GM12878 (cell line): ENCODE data around the gene RAB40B. TPM values are rescaled to one million over a fixed set of nuclear protein-coding genes. Genes with fewer than 3 reads are reported as not detected.

Experiments
- ATAC-seq: fragments of 200-7000 bp; cut with Tn5 transposase; 3 replicates; pipeline ENCODE4 v1.9.1; 2020; ENCODE audit warnings: mild to moderate bottlenecking, moderate library complexity
- BruUV-seq: library from RNA; stranded (reverse); fragments of 400-500 nt; replicated peaks from 2 replicates; lab custom pipeline; 2021; lab: Mats Ljungman, UMichigan
- CTCF ChIA-PET: fragments of 300-600 bp; sonication (Branson Sonifier 250); formaldehyde crosslinking; extraction: SDS; loops from one replicate; lab custom pipeline; 2021; ENCODE audit warnings: inconsistent platforms; lab: Yijun Ruan, JAX
- POLR2A ChIA-PET: fragments of 350-600 bp; formaldehyde crosslinking; extraction: SDS; loops from one replicate; lab custom pipeline; 2021; ENCODE audit warnings: inconsistent platforms; lab: Charles Lee
- RAD21 ChIA-PET: fragments of 300-600 bp; sonication (Branson Sonifier 250); formaldehyde crosslinking; loops from one replicate; lab custom pipeline; 2023; ENCODE audit warnings: antibody characterized with exemption; ENCODE audit not compliant: unreplicated experiment; lab: Charles Lee
- SMC1A ChIA-PET: fragments of 300-600 bp; sonication (Branson Sonifier 250); formaldehyde crosslinking; loops from one replicate; lab custom pipeline; 2023; ENCODE audit not compliant: unreplicated experiment, uncharacterized antibody; lab: Charles Lee
- DNase-seq: peaks from one replicate; pipeline ENCODE4 v3.0.0-alpha.2; 2011; ENCODE audit warnings: low read depth, low spot score
- FAIRE-seq: peaks from 3 replicates; lab custom pipeline; 2011; peaks lifted over from hg19 to GRCh38; lab: Jason Lieb, UNC
- H2AFZ ChIP-seq: 2 replicates; pipeline ENCODE4 v1.6.0; 2011; ENCODE audit warnings: low read depth, low read length, control low read depth; ENCODE audit not compliant: control insufficient read depth
- H3K27ac ChIP-seq: 2 replicates; pipeline ENCODE4 v1.5.1; 2011; ENCODE audit warnings: control low read depth; ENCODE audit not compliant: control insufficient read depth, insufficient read depth
- H3K27me3 ChIP-seq, 2 experiments: replicated peaks in 1 of 2; 2 replicates each; pipeline versions ENCODE4 v1.6.0 to v1.6.1; 2011; ENCODE audit warnings: low read length in 1 of 2; ENCODE audit not compliant: control insufficient read depth in 2 of 2, insufficient read depth in 2 of 2
- H3K36me3 ChIP-seq, 2 experiments: 2 replicates each; pipeline ENCODE4 v1.5.1; 2011; ENCODE audit warnings: low read length in 1 of 2; ENCODE audit not compliant: control insufficient read depth in 2 of 2, insufficient read depth in 2 of 2
- H3K4me1 ChIP-seq: 2 replicates; pipeline ENCODE4 v1.6.1; 2011; ENCODE audit warnings: mild to moderate bottlenecking, low read length, moderate library complexity, mixed read lengths; ENCODE audit not compliant: control insufficient read depth, insufficient read depth
- H3K4me2 ChIP-seq: 2 replicates; pipeline ENCODE4 v1.6.0; 2011; ENCODE audit warnings: control low read depth; ENCODE audit not compliant: control insufficient read depth, insufficient read depth
- H3K4me3 ChIP-seq: fragments of 200-600 bp; sonication (generic); 2 replicates; pipeline ENCODE4 v1.5.1; 2016
- H3K79me2 ChIP-seq: 2 replicates; pipeline ENCODE4 v1.6.0; 2011; ENCODE audit warnings: low read length; ENCODE audit not compliant: control insufficient read depth, insufficient read depth
- H3K9ac ChIP-seq: 2 replicates; pipeline ENCODE4 v1.8.0; 2011; ENCODE audit warnings: low read length, control low read depth, mixed read lengths; ENCODE audit not compliant: control insufficient read depth, insufficient read depth
- H3K9me3 ChIP-seq: replicated peaks from 3 replicates; pipeline ENCODE4 v1.5.1; 2011; ENCODE audit warnings: mild to moderate bottlenecking, low read length; ENCODE audit not compliant: control insufficient read depth, insufficient read depth
- H4K20me1 ChIP-seq: 2 replicates; pipeline ENCODE4 v1.6.0; 2011; ENCODE audit not compliant: control insufficient read depth, insufficient read depth
- BACH1 ChIP-seq: fragments of 450-650 bp; IDR thresholded peaks from 2 replicates; pipeline ENCODE4 v1.6.1; 2017; ENCODE audit warnings: mild to moderate bottlenecking, borderline replicate concordance
- BHLHE40 ChIP-seq, 2 experiments: fragments of 450-650 bp in 1 of 2; IDR thresholded peaks; 2 replicates each; pipeline ENCODE4 v1.6.1; 2011 to 2017; ENCODE audit warnings: low read depth in 2 of 2, borderline replicate concordance in 1 of 2, improper control_type of control experiment in 1 of 2, low read length in 1 of 2, mild to moderate bottlenecking in 1 of 2
- GATAD2B ChIP-seq: fragments of 450-650 bp; conservative IDR thresholded peaks from 2 replicates; pipeline ENCODE4 v1.6.1; 2017; ENCODE audit warnings: low read depth, mild to moderate bottlenecking, moderate library complexity
- YY1 ChIP-seq: IDR thresholded peaks from 2 replicates; pipeline ENCODE4 v1.6.1; 2011; ENCODE audit warnings: low read depth, mild to moderate bottlenecking, low read length
- WGBS: methylation state at CpG from one replicate; pipeline ENCODE4 v1.1.6; 2016; ENCODE audit warnings: low lambda C conversion rate; ENCODE audit not compliant: insufficient replicate concordance, insufficient coverage; ENCODE audit errors: missing lambda C conversion rate; 5-methylcytosine and 5-hydroxymethylcytosine counted together
- in situ Hi-C: fragments of 300-500 bp; cut with MboI; formaldehyde crosslinking; loops from 9 replicates; pipeline ENCODE4 v1.14.3; 2018; ENCODE audit warnings: mixed read lengths
- intact Hi-C: fragments of 100-400 bp; cut with micrococcal nuclease; formaldehyde crosslinking; loops from one replicate; pipeline ENCODE4 v1.14.2; 2022; ENCODE audit not compliant: unreplicated experiment
- polyA plus RNA-seq, 11 experiments: library from polyadenylated mRNA; depleted of rRNA in 4 of 11; unstranded in 6 of 11; stranded (reverse) in 5 of 11; fragments of >200 nt; fragmentation: Nextera tagmentation in 4 of 11; fragmentation: Illumina TruSeq in 1 of 11; extraction: Ambion mirVana in 4 of 11; extraction: Trizol in 1 of 11; gene quantifications; 1 replicate in 1 of 11; 2 replicates in 10 of 11; pipeline versions ENCODE4 v1.2.1 to v1.2.3, GENCODE V29; 2011 to 2016; ENCODE audit warnings: inconsistent platforms in 2 of 11, missing spikeins in 2 of 11, low read depth in 1 of 11
- total RNA-seq, 4 experiments: library from RNA; depleted of rRNA in 3 of 4; stranded (reverse); fragments of >200 nt in 3 of 4; fragmentation: Illumina TruSeq in 1 of 4; extraction: Trizol in 1 of 4; gene quantifications; 2 replicates each; pipeline versions ENCODE4 v1.2.1 to v1.2.3, GENCODE V29; 2013 to 2021
- TF ChIP-seq, protein P1 (sequence below): IDR thresholded peaks from 2 replicates; pipeline ENCODE4 v1.6.1; 2011; ENCODE audit warnings: low read depth, low read length, improper control_type of control experiment, borderline replicate concordance
- TF ChIP-seq, protein P2 (sequence below): IDR thresholded peaks from 2 replicates; pipeline ENCODE4 v1.6.1; 2012; ENCODE audit warnings: improper control_type of control experiment, low read depth, low read length; ENCODE audit not compliant: insufficient replicate concordance

RAB40B gene
- total and polyA plus RNA-seq, 10 of the 15 experiments (the other 5 are each of a cell fraction or from before 2014, with no cell fraction given) = 0.06 to 2.8 (median 1.4) TPM

DNA sequence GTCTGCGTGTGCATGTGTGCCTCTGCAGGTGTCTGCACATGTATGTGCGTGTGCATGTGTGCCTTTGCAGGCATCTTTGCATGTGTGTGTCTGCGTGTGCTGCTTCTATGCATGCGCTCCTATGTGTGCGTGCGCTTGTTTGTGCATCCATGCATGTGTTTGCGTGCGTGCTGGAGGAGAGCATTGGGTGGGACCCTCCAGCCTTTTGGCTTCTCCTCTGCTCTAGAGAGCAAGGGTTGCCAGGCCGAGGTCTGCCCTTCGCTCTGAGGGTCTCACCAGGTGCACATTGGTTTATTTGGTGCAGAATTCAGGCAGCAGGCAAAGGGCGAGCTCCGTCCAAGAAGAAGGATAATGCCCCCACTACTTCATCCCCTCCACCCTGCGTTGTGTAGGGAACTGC is 1.1 kb upstream of the RAB40B start:
- POLR2A ChIA-PET = no interaction called here
- Histone ChIP-seq H2AFZ (no peak overlapping the region), H3K9me3 (peaks cover 6% of the 10 kb centered on the region; the same call in 2 of the 3 replicates), H3K9ac (no peak overlapping the region), H3K4me3 (no peak overlapping the region), H3K36me3 (no peaks in the 10 kb centered on the region), H4K20me1 (no peaks in the 10 kb centered on the region), H3K27ac (no peak overlapping the region), H3K79me2 (no peaks in the 10 kb centered on the region), H3K4me1 (peaks cover 4% of the 10 kb centered on the region), H3K27me3 (no peaks in the 10 kb centered on the region; a peak in 1 of 4 replicates)
- FAIRE-seq (no peak), ATAC-seq (no peak)
- in situ Hi-C loops = no loop called here
- SMC1A ChIA-PET = interaction anchor here (0.7 kb wide), 1 partner anchor 43 kb away, joined by 3 read pairs; no protein-coding TSS in a partner anchor
- WGBS = 72% methylated on average over 13 of the region's 13 CpGs
- TF ChIP-seq, protein P1, sequence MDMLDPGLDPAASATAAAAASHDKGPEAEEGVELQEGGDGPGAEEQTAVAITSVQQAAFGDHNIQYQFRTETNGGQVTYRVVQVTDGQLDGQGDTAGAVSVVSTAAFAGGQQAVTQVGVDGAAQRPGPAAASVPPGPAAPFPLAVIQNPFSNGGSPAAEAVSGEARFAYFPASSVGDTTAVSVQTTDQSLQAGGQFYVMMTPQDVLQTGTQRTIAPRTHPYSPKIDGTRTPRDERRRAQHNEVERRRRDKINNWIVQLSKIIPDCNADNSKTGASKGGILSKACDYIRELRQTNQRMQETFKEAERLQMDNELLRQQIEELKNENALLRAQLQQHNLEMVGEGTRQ = no peak
- TF ChIP-seq, all 136 proteins: peak for 0
- ChIA-PET CTCF (no interaction called here), RAD21 (no interaction called here)
- DNase-seq = no peak
- peak overlapping the region; percentile 94 for H3K4me2 ChIP-seq
- intact Hi-C loops = no loop called here
- BruUV-seq = no TSS peak

DNA sequence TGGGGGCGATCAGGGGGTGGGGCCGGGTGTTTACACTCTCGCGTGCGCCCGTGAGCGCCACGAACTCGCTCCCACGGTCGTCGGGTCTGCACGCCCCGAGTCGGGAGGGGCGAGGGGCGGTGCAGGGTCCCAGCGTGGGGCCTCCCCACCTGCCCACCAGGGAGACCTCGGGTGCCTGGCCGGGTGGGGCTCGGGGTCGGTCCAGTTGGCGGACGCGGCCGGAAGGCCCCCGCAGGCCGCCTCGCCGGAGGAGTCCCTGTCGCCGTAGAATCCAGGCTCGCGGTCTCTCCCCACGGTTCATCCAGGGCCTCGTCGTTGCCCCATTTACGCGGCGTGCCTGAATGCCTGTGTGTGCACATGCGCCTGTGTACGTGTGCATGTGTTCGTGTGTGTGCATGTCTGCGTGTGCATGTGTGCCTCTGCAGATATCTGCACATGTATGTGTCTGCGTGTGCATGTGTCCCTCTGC is 510 bp upstream of the RAB40B start:
- no peaks in the 10 kb centered on the region for H3K36me3 ChIP-seq
- SMC1A ChIA-PET = no interaction called here
- peak overlapping the region; percentile 80 for H2AFZ ChIP-seq
- peak overlapping the region; percentile 61; the same call in 1 of the 2 replicates for H3K4me3 ChIP-seq
- H3K79me2 ChIP-seq = no peaks in the 10 kb centered on the region
- intact Hi-C loops = no loop called here
- TF ChIP-seq, protein P2, sequence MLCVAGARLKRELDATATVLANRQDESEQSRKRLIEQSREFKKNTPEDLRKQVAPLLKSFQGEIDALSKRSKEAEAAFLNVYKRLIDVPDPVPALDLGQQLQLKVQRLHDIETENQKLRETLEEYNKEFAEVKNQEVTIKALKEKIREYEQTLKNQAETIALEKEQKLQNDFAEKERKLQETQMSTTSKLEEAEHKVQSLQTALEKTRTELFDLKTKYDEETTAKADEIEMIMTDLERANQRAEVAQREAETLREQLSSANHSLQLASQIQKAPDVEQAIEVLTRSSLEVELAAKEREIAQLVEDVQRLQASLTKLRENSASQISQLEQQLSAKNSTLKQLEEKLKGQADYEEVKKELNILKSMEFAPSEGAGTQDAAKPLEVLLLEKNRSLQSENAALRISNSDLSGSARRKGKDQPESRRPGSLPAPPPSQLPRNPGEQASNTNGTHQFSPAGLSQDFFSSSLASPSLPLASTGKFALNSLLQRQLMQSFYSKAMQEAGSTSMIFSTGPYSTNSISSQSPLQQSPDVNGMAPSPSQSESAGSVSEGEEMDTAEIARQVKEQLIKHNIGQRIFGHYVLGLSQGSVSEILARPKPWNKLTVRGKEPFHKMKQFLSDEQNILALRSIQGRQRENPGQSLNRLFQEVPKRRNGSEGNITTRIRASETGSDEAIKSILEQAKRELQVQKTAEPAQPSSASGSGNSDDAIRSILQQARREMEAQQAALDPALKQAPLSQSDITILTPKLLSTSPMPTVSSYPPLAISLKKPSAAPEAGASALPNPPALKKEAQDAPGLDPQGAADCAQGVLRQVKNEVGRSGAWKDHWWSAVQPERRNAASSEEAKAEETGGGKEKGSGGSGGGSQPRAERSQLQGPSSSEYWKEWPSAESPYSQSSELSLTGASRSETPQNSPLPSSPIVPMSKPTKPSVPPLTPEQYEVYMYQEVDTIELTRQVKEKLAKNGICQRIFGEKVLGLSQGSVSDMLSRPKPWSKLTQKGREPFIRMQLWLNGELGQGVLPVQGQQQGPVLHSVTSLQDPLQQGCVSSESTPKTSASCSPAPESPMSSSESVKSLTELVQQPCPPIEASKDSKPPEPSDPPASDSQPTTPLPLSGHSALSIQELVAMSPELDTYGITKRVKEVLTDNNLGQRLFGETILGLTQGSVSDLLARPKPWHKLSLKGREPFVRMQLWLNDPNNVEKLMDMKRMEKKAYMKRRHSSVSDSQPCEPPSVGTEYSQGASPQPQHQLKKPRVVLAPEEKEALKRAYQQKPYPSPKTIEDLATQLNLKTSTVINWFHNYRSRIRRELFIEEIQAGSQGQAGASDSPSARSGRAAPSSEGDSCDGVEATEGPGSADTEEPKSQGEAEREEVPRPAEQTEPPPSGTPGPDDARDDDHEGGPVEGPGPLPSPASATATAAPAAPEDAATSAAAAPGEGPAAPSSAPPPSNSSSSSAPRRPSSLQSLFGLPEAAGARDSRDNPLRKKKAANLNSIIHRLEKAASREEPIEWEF = no peak
- TF ChIP-seq BHLHE40 (IDR thresholded peaks at IDR 0.05; ENCODE audit: borderline replicate concordance in 1 of 2, low read depth in 2 of 2, low read length in 1 of 2) = peak; percentile 64 to 87; a peak in 3 of 4 replicates
- TF ChIP-seq GATAD2B = peak; percentile 57; the same call in 1 of the 2 replicates
- peak; percentile 46; the same call in 1 of the 2 replicates for TF ChIP-seq BACH1
- 0 out of 2 replicates have a peak, but pooled peaks have one; percentile 10 for TF ChIP-seq YY1
- TF ChIP-seq, all 136 proteins: peak for 4
- Histone ChIP-seq H3K27ac (no peak overlapping the region), H3K9me3 (peaks cover 11% of the 10 kb centered on the region; the same call in 2 of the 3 replicates), H3K4me2 (peak overlapping the region; percentile 94), H3K4me1 (peaks cover 4% of the 10 kb centered on the region), H3K27me3 (no peaks in the 10 kb centered on the region; a peak in 1 of 4 replicates), H4K20me1 (no peaks in the 10 kb centered on the region), H3K9ac (no peak overlapping the region)
- in situ Hi-C loops = no loop called here
- BruUV-seq = no TSS peak
- DNase-seq = no peak
- ChIA-PET RAD21 (interaction anchor here (0.7 kb wide), 1 partner anchor 14 kb away, joined by 3 read pairs; no protein-coding TSS in a partner anchor), CTCF (no interaction called here), POLR2A (no interaction called here)
- no peak for FAIRE-seq
- peak; percentile 23; the same call in 1 of the 3 replicates for ATAC-seq
- WGBS = 20% methylated on average over 38 of the region's 45 CpGs
